Measurements from ENCODE around the gene MAP3K9.

GRCh38 chr14:70858641-70859040 is 49.3 kb upstream of the MAP3K9 start:
- TF ChIP-seq CTCF (conservative IDR thresholded peaks at IDR 0.05) (0 out of 2 replicates have a peak, but pooled peaks have one; percentile 7), ZFX (IDR thresholded peaks at IDR 0.05) (no peak)
